HG02981 (cell line): ENCODE measurements around the gene PKP3.

ENCODE experiments used
- ATAC-seq: cut with Tn5 transposase; IDR thresholded peaks from one replicate; pipeline ENCODE4 v1.9.1; 2021; ENCODE audit warnings: mild to moderate bottlenecking, moderate library complexity; ENCODE audit not compliant: unreplicated experiment

Gene PKP3

GRCh38 chr11:443542-444199, 49.7 kb downstream of the PKP3 start:
- ATAC-seq: no peak

GRCh38 chr11:444396-445144, 50.6 kb downstream of the PKP3 start:
- ATAC-seq: no peak

- no peak for ATAC-seq
These were observed 52.0 kb downstream of the PKP3 start for GRCh38 chr11:445765-446588.

DNA sequence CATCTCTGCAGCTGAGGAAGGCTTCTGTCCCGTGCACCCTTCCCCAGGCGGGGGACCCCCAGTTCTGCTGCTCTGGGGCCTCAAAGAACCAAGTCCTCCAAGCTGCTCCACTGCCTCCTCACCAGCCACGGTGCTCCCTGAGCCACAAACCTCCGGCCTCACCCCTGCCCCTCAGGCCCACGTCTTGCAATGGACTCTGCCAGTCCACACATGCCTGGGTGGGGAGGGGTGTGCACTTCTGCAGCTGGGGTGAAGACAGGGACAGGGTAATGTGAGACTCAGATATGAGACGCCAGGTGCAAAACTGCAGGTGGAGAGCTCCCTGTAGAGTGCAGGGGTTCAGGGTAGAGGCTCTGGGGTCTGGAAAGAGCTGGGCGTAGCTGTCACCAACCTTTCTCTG, 52.9 kb downstream of the PKP3 start:
- ATAC-seq: no peak

DNA sequence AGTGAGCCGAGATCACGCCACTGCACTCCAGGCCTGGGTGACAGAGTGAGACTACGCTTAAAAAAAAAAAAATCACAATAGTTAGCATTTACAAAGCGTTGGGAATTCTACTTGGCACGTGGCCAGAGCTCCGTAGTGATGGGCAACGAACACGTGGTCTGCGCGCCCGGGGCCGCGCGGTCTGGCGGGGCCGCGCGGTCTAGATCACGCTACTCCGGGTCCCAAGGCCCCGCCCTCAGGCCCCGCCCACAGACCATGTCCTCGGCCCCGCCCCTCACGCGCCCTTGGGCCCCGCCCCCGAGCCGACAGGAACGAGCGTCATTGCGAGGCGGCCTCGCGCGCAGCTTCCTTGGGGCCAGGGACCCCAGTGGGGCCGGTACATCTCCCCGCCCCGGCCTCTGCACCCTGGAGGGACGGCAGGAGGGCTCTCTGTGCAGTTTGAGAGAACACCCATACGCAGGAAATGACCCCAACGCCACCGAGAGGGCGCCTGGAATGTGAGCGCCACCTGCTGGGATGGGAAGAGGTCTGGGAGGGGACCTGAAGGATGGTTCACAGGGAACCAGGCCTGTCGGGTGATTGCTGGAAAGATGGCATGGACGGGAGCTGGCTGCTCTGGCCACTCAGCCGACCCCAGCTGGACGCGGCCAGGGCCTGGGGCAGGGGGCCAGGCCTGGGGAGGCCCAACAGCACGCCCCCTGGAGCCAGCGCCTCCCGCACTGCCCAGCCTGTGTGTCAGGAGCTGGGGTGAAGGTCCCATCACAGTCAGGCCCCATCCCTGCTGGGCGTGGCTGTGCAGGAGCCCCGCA, 54.1 kb downstream of the PKP3 start:
- peak; percentile 48 for ATAC-seq

DNA sequence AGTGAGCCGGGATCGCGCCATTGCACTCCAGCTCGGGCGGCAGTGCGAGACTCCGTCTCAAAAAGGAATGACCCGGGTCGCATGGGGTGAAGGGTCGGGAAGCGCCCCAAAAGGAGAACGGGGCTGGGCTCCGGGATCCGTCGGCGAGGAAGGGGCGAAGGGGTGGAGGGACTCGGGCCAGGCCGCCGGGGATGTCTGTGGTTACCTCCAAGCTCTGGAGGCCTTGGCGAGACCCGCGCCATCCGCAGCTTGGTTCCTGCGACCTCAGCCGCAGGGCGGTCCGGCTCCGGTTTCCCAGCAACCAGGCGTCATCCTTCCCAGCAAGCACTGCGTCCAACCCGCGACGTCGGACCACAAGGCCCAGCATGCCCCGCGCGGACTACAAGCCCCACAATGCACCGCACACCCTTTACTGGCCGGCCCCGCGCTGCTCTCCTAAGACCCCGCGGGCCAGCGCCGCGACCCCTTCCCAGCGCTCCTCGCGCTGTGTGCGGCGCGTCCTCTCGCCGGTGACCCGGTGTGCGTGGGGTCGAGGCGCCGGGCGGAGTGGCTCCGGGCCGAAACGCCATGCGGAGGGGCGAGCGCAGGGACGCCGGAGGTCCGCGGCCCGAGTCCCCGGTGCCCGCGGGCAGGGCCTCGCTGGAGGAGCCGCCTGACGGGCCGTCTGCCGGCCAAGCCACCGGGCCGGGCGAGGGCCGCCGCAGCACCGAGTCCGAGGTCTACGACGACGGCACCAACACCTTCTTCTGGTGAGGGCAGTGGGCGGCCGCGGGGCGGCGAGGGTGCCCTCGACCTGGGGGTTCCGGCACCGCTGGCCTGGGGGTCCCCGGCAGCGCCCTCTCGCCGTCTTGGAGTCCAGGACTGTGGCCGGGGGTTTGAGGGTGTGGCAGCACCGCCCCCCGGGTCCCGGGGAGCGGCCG, 56.1 kb downstream of the PKP3 start, which contains the start of gene PTDSS2:
Gene PTDSS2 (plus strand): TSS at position 391 of the 920 bp plus-strand sequence. CDS start 177 bp downstream, at position 568.
- peak; percentile 66 for ATAC-seq

DNA sequence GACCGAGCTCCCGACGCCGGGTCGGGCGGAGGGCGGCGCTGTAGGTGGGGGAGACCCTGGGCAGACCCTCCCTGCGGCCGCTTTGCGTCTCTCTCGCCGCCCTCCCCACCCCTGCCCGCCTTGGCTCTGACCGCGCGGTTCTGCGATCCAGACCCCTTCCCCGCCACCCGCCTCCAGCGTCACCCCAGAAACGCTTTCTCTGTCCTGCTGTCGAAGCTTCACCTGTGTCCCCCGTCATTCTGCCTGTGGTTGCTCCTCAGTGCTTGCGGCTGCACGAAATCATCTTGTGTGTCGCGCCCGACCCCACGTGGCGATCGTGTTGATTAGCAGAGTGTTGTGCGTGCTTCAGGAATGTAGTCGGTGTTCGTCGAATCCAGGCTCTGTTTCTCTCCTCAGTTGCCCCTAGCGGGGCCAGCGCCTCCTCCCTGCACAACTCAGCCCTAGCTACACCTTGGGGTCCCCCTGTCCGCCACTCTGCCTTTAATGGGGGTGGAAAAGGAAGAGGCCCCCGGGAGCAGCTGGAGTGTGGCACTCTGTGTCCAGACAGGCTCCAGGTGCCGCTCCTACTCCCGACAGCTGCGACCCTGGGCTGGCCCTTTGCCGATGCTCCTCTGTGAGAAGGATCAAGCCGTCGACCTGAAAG, 56.9 kb downstream of the PKP3 start:
- no peak for ATAC-seq

DNA sequence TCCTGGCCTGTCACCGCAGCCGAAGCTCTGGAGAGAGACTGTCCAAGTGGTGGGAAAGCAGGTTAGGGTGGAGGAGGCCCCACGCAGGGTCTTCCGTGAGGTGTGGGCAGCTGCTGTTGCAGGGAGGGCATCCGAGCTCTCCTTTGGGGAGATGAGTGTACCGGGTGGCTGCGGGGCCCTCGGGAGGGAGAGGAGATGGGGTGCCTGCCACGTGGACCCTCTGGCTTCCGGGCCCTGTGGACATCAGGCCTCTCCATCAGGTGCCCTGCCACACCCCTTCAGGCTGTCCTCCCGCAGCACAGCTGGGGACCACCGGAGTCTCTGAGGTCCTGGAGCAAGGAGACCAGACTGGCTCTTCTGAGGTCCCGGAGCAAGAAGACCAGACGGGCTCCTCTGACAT, 57.7 kb downstream of the PKP3 start:
- no peak for ATAC-seq

DNA sequence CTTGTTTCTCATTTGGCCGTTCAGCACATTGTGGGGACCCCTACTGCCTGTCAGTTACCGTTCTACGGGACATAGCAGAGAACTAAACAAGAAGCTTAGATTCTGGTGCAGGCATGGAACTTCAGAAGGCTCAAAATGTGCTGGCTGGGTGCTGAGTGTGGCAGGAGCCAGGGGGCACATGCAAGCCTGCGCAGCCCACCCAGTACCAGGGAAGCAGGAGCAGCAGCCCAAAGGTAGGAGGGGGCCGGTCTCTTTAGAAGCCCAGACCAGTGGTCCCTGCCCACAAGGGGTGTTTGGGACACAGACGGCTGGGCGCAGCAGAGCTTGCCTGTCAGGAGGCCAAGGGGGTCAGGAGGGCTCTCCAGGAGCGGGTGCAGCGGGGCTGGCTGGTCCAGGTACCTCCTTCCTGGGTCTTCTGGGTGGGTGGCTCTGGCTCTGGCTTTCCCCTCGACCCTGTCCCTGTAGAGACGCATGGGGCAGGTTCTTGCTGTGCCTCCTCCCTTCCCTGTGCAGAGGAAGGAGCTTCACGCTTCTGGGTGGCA, 58.3 kb downstream of the PKP3 start:
- no peak for ATAC-seq

DNA sequence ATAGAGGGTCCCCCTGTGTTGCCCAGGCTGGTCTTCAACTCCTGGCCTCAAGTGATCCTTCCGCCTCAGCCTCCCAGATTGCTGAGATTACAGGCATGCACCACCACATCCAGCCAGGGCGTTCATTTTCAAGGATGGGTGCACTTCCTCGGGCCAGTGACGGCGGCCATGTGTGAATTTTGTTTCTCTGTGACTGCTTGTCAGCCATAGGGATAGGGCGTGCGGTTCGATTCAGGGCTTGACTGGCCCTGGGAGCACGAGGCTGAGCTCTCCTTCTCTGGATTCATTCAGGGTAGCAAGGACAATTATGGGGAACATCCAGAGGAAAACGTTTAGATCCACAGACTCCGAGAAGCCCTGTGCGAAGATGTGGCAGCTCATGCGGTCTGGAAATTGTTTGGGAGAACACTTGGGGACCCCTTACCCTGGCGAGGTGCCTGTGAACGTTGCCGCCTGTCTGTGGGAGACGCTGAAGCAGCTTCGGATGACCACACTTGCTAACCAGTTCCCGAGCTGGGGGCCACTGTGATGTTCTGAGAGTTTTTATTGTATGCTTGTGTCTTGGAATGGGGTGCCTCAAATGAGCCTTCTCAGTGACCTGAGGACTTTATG, 59.0 kb downstream of the PKP3 start:
- ATAC-seq: no peak

- ATAC-seq: no peak
These were observed 59.6 kb downstream of the PKP3 start for GRCh38 chr11:453564-453963.

DNA sequence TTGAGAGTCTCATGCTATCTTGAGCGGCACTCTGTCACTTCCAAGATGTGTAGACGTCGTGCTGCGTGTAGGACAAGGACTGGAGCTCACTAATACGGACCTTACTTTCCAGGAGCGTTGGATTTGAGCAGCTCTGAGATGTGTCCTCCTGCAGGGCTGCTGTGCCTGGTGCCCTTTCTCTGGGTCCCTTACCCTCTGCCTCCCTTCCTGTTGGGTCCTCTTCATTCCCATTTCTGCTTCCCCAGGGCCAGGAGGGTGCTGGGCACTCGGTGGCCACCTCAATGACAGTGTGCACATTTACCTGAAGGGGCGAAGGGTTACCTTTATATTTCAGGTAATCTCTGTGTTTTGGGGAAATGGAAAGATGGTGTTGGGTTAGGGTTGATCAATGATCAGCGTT, 60.0 kb downstream of the PKP3 start:
- no peak for ATAC-seq
